Urinary bladder (tissue), 4 donors: ENCODE measurements around the gene MYO1B. TPM values are rescaled to one million over a fixed set of nuclear protein-coding genes. Genes with fewer than 3 reads are reported as not detected.

ENCODE experiments used
- DNase-seq: peaks from one replicate; pipeline ENCODE4 v3.0.0-alpha.2; 2015; ENCODE audit errors: extremely low spot score
- H3K27ac ChIP-seq: one replicate; pipeline ENCODE4 v1.5.1; 2013; ENCODE audit warnings: low read depth, mild to moderate bottlenecking, moderate library complexity
- H3K36me3 ChIP-seq: one replicate; pipeline ENCODE4 v1.6.1; 2013; ENCODE audit warnings: mild to moderate bottlenecking, moderate library complexity; ENCODE audit not compliant: insufficient read depth
- H3K4me1 ChIP-seq: one replicate; pipeline ENCODE4 v1.6.1; 2013; ENCODE audit warnings: mild to moderate bottlenecking, moderate library complexity; ENCODE audit not compliant: insufficient read depth
- H3K4me3 ChIP-seq: one replicate; pipeline ENCODE4 v1.5.1; 2013; ENCODE audit warnings: low read depth, low read length
- WGBS: extraction: QIAGEN DNeasy Blood & Tissue Kit; methylation state at CpG from one replicate; pipeline ENCODE4 v1.1.7; 2013; 5-methylcytosine and 5-hydroxymethylcytosine counted together
- polyA plus RNA-seq: library from polyadenylated mRNA; stranded (reverse); fragments of 200-250 nt; gene quantifications from one replicate; pipeline ENCODE4 v1.2.3, GENCODE V29; 2013
- total RNA-seq: library from RNA; depleted of rRNA; stranded (reverse); fragments of >200 nt; gene quantifications from one replicate; pipeline ENCODE4 v1.2.3, GENCODE V29; 2014
- donor health status: healthy with polysubstance abuse.
- donor health status: healthy.

Gene MYO1B
- total and polyA plus RNA-seq, 2 donors: 8.7 to 138 TPM

GRCh38 chr2:191255756-191256312 is 10.6 kb downstream of the MYO1B start:
- Histone ChIP-seq H3K36me3 (no peaks in the 10 kb centered on the region), H3K4me3 (no peak overlapping the region), H3K27ac (no peak overlapping the region), H3K4me1 (no peaks in the 10 kb centered on the region)
- 85% methylated on average over 7 of the region's 7 CpGs for WGBS
- DNase-seq: no peak

GRCh38 chr2:191257934-191258333 is 12.7 kb downstream of the MYO1B start:
- 96% methylated on average over 5 of the region's 5 CpGs for WGBS
- H3K4me3 ChIP-seq: no peak overlapping the region
- no peak for DNase-seq
- no peaks in the 10 kb centered on the region for H3K4me1 ChIP-seq
- no peaks in the 10 kb centered on the region for H3K36me3 ChIP-seq
- H3K27ac ChIP-seq: no peak overlapping the region

DNA sequence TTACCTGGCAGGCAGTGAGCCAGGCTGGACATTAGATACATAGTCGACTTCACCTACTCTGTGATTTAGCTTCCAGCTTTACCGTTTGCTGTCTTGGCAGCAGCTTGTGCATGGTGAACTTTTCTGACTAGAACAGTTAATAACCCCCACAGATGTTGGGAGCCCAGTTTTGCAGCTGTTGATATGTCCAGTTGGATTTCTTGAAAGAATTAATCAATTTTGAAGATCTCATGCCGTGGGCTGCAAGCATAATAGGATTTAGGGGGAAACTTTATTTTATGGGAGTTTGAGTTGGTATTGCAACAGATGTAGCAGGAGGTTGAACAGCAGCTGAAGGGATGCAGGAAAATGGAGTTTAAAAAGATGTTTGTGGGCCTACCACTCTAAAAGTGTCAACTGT is 13.8 kb downstream of the MYO1B start:
- no peaks in the 10 kb centered on the region for H3K36me3 ChIP-seq
- WGBS: 47% methylated on average over 3 of the region's 3 CpGs
- H3K27ac ChIP-seq: no peak overlapping the region
- DNase-seq: no peak
- H3K4me1 ChIP-seq: no peaks in the 10 kb centered on the region
- no peak overlapping the region for H3K4me3 ChIP-seq

GRCh38 chr2:191262436-191262835 is 17.2 kb downstream of the MYO1B start:
- DNase-seq: no peak
- H3K36me3 ChIP-seq: no peaks in the 10 kb centered on the region
- 95% methylated on average over 5 of the region's 5 CpGs for WGBS
- no peak overlapping the region for H3K27ac ChIP-seq
- no peaks in the 10 kb centered on the region for H3K4me1 ChIP-seq
- no peak overlapping the region for H3K4me3 ChIP-seq

DNA sequence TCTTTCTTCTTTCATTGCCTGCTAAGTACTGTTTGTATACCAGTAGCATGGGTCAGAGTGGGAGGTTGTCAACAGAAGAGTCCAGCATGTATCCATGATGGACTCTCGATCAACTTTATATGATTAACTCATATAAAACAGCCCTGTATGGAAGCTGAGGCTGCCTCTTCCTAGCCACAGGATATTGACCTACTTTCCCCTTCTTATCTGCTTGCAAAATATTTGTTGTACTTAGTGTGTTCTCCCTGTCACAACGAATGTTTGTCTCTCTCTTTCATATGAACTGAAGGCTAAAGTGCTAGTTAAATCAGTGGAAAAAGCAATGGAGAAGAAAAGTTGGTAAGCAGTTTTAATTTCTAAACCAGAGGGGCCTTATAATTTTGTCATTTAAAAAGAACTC is 17.8 kb downstream of the MYO1B start:
- WGBS: 41% methylated on average over 2 of the region's 2 CpGs
- H3K27ac ChIP-seq: no peak overlapping the region
- no peaks in the 10 kb centered on the region for H3K36me3 ChIP-seq
- H3K4me3 ChIP-seq: no peak overlapping the region
- DNase-seq: no peak
- H3K4me1 ChIP-seq: no peaks in the 10 kb centered on the region

- Histone ChIP-seq H3K27ac (no peak overlapping the region), H3K36me3 (no peaks in the 10 kb centered on the region), H3K4me1 (no peaks in the 10 kb centered on the region), H3K4me3 (no peak overlapping the region)
- no peak for DNase-seq
- WGBS: 47% methylated on average over 3 of the region's 3 CpGs
Observed at GRCh38 chr2:191264647-191265081, 19.5 kb downstream of the MYO1B start.

- Histone ChIP-seq H3K4me1 (no peaks in the 10 kb centered on the region), H3K27ac (no peak overlapping the region), H3K36me3 (no peaks in the 10 kb centered on the region), H3K4me3 (no peak overlapping the region)
- WGBS: 49% methylated on average over 15 of the region's 15 CpGs
- DNase-seq: no peak
Observed at GRCh38 chr2:191265311-191266170, 20.3 kb downstream of the MYO1B start.

DNA sequence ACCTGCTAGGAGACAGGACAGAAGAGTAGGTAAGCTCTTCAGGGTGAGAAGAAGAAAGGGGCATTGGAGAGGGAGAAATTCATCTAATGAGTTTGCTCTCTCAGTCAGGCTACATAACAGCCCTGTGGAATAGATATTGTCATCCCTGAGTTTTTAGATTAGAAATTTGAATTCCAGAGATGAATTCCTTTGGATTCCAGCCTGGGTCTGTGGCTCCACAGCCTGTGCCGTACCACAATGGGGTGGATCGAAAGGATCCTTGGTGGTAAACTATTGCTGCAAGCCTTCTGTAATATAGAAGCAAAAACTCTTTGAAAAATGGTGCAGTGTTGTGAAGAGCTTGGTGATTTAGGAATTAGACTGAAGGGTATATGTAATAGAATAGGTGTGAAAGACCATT is 21.0 kb downstream of the MYO1B start:
- Histone ChIP-seq H3K27ac (no peak overlapping the region), H3K36me3 (no peaks in the 10 kb centered on the region), H3K4me3 (no peak overlapping the region), H3K4me1 (no peaks in the 10 kb centered on the region)
- no peak for DNase-seq
- 67% methylated on average over 2 of the region's 2 CpGs for WGBS

DNA sequence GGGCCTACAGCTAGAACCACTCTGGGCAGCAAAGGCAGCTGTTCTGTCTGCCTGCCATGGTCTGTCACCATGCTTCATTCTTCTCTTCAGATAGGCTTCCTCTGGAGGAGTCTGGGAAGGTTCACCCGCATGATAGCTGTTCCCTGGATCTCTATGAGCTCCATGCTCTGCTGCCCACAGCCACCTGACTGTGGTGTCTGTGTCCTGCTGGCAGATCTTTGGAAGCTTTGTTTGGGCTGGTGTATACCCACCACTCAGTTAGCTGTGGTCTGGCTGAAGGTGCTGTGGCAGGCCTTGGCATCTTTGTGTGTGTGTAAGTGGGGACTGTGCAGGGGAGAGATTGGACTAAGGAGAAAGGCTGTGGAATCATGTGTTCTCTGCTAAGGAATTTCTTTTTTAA is 23.4 kb downstream of the MYO1B start:
- Histone ChIP-seq H3K4me3 (no peak overlapping the region), H3K27ac (no peak overlapping the region), H3K36me3 (no peaks in the 10 kb centered on the region), H3K4me1 (no peaks in the 10 kb centered on the region)
- DNase-seq: no peak
- WGBS: 100% methylated on average over 1 of the region's 1 CpG

DNA sequence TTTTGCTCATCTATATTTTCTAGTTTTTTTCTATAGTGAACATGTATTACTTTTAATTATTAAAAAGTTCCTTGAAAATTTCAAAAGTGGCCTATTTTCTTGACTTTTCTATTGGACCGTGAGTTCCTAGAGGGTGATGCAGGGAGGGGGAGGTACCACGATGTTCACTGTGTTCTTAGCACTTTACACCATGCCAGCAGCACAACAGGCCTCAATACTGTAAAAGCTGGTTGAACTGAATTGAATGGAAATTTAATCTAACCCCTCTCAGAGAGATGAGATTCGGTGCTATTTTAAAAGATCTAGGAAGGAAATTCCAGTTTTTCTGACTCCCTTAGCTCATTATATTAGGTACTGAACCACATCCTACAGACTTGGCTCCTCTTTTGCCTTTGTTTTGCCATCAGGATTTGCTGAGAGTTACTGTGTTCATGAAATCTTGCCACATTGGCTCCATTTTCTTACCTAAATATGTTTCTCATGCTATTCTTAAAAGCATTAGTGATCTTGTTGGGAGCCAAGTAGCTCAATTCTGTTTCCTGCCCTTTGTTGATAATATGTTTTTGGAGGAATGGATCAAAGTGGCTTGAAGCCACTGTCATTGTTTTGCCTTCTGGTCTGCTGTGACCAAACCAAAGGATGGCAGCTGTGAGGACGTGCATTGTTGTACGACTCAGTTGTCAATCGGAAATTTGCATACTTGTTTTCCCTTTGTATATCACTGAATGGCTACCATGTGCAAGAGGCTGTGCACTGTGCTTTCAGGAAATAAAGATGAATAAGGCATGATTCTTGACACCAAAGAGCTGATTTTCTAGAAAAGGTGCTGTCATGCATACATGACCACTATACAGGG is 25.3 kb downstream of the MYO1B start:
- no peak for DNase-seq
- Histone ChIP-seq H3K36me3 (no peaks in the 10 kb centered on the region), H3K4me1 (no peaks in the 10 kb centered on the region), H3K4me3 (no peak overlapping the region), H3K27ac (no peak overlapping the region)
- 81% methylated on average over 6 of the region's 6 CpGs for WGBS

GRCh38 chr2:191272064-191272463 is 26.9 kb downstream of the MYO1B start:
- WGBS: 93% methylated on average over 2 of the region's 2 CpGs
- Histone ChIP-seq H3K4me1 (no peaks in the 10 kb centered on the region), H3K4me3 (no peak overlapping the region), H3K27ac (no peak overlapping the region), H3K36me3 (no peaks in the 10 kb centered on the region)
- DNase-seq: no peak

- Histone ChIP-seq H3K4me1 (no peaks in the 10 kb centered on the region), H3K4me3 (no peak overlapping the region), H3K36me3 (no peaks in the 10 kb centered on the region), H3K27ac (no peak overlapping the region)
- DNase-seq: no peak
- WGBS: 85% methylated on average over 2 of the region's 2 CpGs
Observed at GRCh38 chr2:191274413-191274815, 29.2 kb downstream of the MYO1B start.

GRCh38 chr2:191276792-191277465 is 31.7 kb downstream of the MYO1B start:
- no peak for DNase-seq
- Histone ChIP-seq H3K4me3 (no peak overlapping the region), H3K36me3 (no peaks in the 10 kb centered on the region), H3K27ac (no peak overlapping the region), H3K4me1 (no peaks in the 10 kb centered on the region)
- WGBS: 83% methylated on average over 5 of the region's 5 CpGs
